SH-SY5Y (cell line): ENCODE results near the gene UNC93B1.

Experiments
- GATA2 ChIP-seq: IDR thresholded peaks from 2 replicates; pipeline ENCODE4 v1.6.1; 2011; ENCODE audit warnings: mild to moderate bottlenecking, low read depth, low read length
- GATA3 ChIP-seq: IDR thresholded peaks from 2 replicates; pipeline ENCODE4 v1.6.1; 2011; ENCODE audit warnings: low read depth, mild to moderate bottlenecking, low read length, moderate library complexity

Gene UNC93B1

GRCh38 chr11:67998150-67999045 lies 5.5 kb downstream of the UNC93B1 start:
- no peak for TF ChIP-seq GATA3
- no peak for TF ChIP-seq GATA2

- TF ChIP-seq GATA2, result no peak
- TF ChIP-seq GATA3, result no peak
These were observed 6.4 kb downstream of the UNC93B1 start for GRCh38 chr11:67997475-67997921.

DNA sequence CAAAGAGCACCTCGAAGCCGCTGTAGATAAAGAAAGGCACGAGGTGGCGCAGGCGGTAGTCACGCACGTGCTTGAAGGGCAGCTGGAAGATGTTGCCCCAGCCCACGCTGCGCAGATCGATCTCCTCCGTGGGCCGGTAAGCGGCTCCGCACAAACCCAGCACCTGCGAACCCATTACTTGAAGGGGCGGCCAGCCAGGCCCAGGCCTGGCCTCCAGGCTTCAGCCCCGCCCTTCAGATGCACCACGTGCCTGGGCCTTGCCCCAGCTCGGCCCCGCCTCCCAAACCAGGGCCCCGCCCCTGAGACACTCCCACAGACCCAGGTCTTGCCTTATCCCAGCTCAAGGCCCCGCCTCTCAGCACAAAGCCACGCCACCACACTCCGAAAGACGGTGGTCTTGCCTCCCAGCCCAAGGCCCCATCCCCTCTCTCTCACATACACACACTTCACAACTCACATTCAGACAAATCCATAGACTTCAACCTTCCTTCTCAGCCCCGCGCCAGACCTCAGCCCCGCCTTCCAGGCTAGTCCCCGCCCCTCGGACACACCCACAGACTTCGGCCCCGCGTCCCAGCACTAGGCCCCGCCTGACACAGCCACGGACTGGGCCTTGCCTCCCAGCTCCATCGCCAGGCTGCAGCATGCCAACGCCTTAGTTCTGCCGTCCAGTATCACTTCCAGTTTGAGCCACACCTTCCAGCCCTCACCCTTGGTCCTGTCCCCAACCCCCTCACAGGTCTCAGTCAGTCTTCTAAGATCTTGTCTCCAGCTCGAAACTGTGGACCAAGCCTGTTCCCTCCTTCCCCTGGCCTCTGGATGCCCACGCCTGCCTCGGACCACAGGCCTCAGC lies 7.0 kb downstream of the UNC93B1 start:
- TF ChIP-seq GATA3, result no peak
- TF ChIP-seq GATA2, result no peak

- no peak for TF ChIP-seq GATA2
- TF ChIP-seq GATA3, result no peak
These were observed 7.8 kb downstream of the UNC93B1 start for GRCh38 chr11:67996051-67996450.

- no peak for TF ChIP-seq GATA2
- no peak for TF ChIP-seq GATA3
These were observed 19.9 kb downstream of the UNC93B1 start for GRCh38 chr11:67983951-67984350.
